GM12878 (cell line): ENCODE measurements around the gene MS4A4E. TPM values are rescaled to one million over a fixed set of nuclear protein-coding genes. Genes with fewer than 3 reads are reported as not detected.

Source experiments
- ASH2L ChIP-seq: fragments of 300-600, 200-600 bp; sonication (generic); IDR thresholded peaks from 2 replicates; pipeline ENCODE4 v1.6.1; 2017; ENCODE audit warnings: low read depth, mild to moderate bottlenecking, borderline replicate concordance
- ATF7 ChIP-seq: fragments of 450-650 bp; IDR thresholded peaks from 2 replicates; pipeline ENCODE4 v1.6.1; 2016; ENCODE audit warnings: low read depth, mild to moderate bottlenecking
- CREM ChIP-seq: IDR thresholded peaks from 2 replicates; pipeline ENCODE4 v1.6.1; 2014; ENCODE audit warnings: antibody characterized with exemption, low read depth
- EZH2 ChIP-seq: IDR thresholded peaks from 2 replicates; pipeline ENCODE4 v1.6.1; 2012; ENCODE audit warnings: low read depth, mild to moderate bottlenecking, control low read depth, inconsistent platforms, low read length, borderline replicate concordance; ENCODE audit not compliant: control insufficient read depth
- FOXM1 ChIP-seq: IDR thresholded peaks from 2 replicates; pipeline ENCODE4 v1.6.1; 2012; ENCODE audit warnings: low read depth, mild to moderate bottlenecking, inconsistent platforms, low read length, moderate library complexity
- JUNB ChIP-seq: IDR thresholded peaks from 2 replicates; pipeline ENCODE4 v1.6.1; 2016; ENCODE audit warnings: antibody characterized with exemption, mild to moderate bottlenecking
- MTA3 ChIP-seq: IDR thresholded peaks from 2 replicates; pipeline ENCODE4 v1.6.1; 2012; ENCODE audit warnings: low read length, inconsistent platforms, borderline replicate concordance
- POLR2A ChIP-seq: IDR thresholded peaks from 2 replicates; pipeline ENCODE4 v1.6.1; 2011; ENCODE audit warnings: low read depth, mild to moderate bottlenecking, low read length
- RBBP5 ChIP-seq: fragments of 200-600 bp; sonication (generic); conservative IDR thresholded peaks from 2 replicates; pipeline ENCODE4 v1.6.1; 2016
- SMAD1 ChIP-seq: fragments of 450-650 bp; IDR thresholded peaks from 2 replicates; pipeline ENCODE4 v1.6.1; 2018; ENCODE audit warnings: mild to moderate bottlenecking, low read depth; ENCODE audit not compliant: partially characterized antibody
- YBX1 ChIP-seq: fragments of 450-650 bp; IDR thresholded peaks from 2 replicates; pipeline ENCODE4 v1.6.1; 2016; ENCODE audit warnings: antibody characterized with exemption
- ZNF24 ChIP-seq: fragments of 450-650 bp; IDR thresholded peaks from 2 replicates; pipeline ENCODE4 v1.6.1; 2017; ENCODE audit warnings: antibody characterized with exemption, mild to moderate bottlenecking
- ZNF622 ChIP-seq: fragments of 450-650 bp; IDR thresholded peaks from 2 replicates; pipeline ENCODE4 v1.6.1; 2017; ENCODE audit warnings: mild to moderate bottlenecking, inconsistent platforms
- polyA plus RNA-seq, 11 experiments: library from polyadenylated mRNA; depleted of rRNA in 4 of 11; unstranded in 6 of 11; stranded (reverse) in 5 of 11; fragments of >200 nt; fragmentation: Nextera tagmentation in 4 of 11; fragmentation: Illumina TruSeq in 1 of 11; extraction: Ambion mirVana in 4 of 11; extraction: Trizol in 1 of 11; gene quantifications; 1 replicate in 1 of 11; 2 replicates in 10 of 11; pipeline versions ENCODE4 v1.2.1 to v1.2.3, GENCODE V29; 2011 to 2016; ENCODE audit warnings: inconsistent platforms in 2 of 11, missing spikeins in 2 of 11, low read depth in 1 of 11
- total RNA-seq, 4 experiments: library from RNA; depleted of rRNA in 3 of 4; stranded (reverse); fragments of >200 nt in 3 of 4; fragmentation: Illumina TruSeq in 1 of 4; extraction: Trizol in 1 of 4; gene quantifications; 2 replicates each; pipeline versions ENCODE4 v1.2.1 to v1.2.3, GENCODE V29; 2013 to 2021
- TF ChIP-seq, protein P1 (sequence below): fragments of 450-650 bp; conservative IDR thresholded peaks from 2 replicates; pipeline ENCODE4 v1.6.1; 2017; ENCODE audit warnings: mild to moderate bottlenecking, moderate library complexity
- TF ChIP-seq, protein P2 (sequence below): IDR thresholded peaks from 2 replicates; pipeline ENCODE4 v1.6.1; 2012; ENCODE audit warnings: low read depth, low read length, improper control_type of control experiment
- TF ChIP-seq, protein P3 (sequence below): fragments of 450-650 bp; IDR thresholded peaks from 2 replicates; pipeline ENCODE4 v1.6.1; 2017; ENCODE audit warnings: mild to moderate bottlenecking
- TF ChIP-seq, protein P4 (sequence below): fragments of 450-650 bp; IDR thresholded peaks from 2 replicates; pipeline ENCODE4 v1.6.1; 2017; ENCODE audit warnings: antibody characterized with exemption, mild to moderate bottlenecking, moderate library complexity
- TF ChIP-seq, protein P5 (sequence below): IDR thresholded peaks from 2 replicates; pipeline ENCODE4 v1.6.1; 2012; ENCODE audit warnings: low read length, inconsistent platforms
- TF ChIP-seq, protein P6 (sequence below): IDR thresholded peaks from 2 replicates; pipeline ENCODE4 v1.6.1; 2011; ENCODE audit warnings: borderline replicate concordance, low read depth, mild to moderate bottlenecking, moderate library complexity, mixed read lengths, low read length; ENCODE audit not compliant: insufficient read depth; ENCODE audit errors: extremely low read length

The MS4A4E gene
- total and polyA plus RNA-seq, 10 of the 15 experiments (the other 5 are each of a cell fraction or from before 2014, with no cell fraction given), result 0.06 to 0.92 (median 0.45) TPM; not detected in 3

DNA sequence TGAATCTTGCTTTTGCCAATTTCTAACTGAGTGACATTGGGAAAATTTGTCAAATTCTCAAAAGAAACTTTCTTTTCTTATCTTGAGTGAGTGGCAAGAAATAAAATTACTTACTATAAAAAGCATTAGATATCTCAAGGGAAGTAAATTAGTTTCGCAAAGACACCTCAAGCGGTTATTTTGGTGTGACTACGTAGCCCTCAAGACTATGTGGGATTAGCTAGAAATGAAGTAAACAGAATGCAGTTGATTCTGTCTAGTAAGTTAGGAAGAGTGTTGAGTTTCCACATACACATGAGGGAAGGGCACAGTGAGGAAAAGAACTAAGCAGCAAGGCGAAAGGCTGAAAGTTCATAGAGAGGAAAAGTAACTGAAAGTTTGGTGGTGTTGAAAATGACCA is 31.7 kb downstream of the MS4A4E start (continued):
- TF ChIP-seq RBBP5 (no peak), ZNF622 (no peak), MTA3 (no peak), JUNB (peak; percentile 43; the same call in 1 of the 2 replicates), ATF7 (peak; percentile 63; the same call in 1 of the 2 replicates), ASH2L (no peak), CREM (peak; percentile 32; the same call in 1 of the 2 replicates), EZH2 (no peak), POLR2A (no peak), FOXM1 (no peak; the same call in 1 of the 2 replicates), YBX1 (no peak), SMAD1 (no peak), ZNF24 (no peak)
- TF ChIP-seq, protein P1, sequence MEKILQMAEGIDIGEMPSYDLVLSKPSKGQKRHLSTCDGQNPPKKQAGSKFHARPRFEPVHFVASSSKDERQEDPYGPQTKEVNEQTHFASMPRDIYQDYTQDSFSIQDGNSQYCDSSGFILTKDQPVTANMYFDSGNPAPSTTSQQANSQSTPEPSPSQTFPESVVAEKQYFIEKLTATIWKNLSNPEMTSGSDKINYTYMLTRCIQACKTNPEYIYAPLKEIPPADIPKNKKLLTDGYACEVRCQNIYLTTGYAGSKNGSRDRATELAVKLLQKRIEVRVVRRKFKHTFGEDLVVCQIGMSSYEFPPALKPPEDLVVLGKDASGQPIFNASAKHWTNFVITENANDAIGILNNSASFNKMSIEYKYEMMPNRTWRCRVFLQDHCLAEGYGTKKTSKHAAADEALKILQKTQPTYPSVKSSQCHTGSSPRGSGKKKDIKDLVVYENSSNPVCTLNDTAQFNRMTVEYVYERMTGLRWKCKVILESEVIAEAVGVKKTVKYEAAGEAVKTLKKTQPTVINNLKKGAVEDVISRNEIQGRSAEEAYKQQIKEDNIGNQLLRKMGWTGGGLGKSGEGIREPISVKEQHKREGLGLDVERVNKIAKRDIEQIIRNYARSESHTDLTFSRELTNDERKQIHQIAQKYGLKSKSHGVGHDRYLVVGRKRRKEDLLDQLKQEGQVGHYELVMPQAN, result no peak
- TF ChIP-seq, protein P2, sequence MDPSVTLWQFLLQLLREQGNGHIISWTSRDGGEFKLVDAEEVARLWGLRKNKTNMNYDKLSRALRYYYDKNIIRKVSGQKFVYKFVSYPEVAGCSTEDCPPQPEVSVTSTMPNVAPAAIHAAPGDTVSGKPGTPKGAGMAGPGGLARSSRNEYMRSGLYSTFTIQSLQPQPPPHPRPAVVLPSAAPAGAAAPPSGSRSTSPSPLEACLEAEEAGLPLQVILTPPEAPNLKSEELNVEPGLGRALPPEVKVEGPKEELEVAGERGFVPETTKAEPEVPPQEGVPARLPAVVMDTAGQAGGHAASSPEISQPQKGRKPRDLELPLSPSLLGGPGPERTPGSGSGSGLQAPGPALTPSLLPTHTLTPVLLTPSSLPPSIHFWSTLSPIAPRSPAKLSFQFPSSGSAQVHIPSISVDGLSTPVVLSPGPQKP, result no peak
- TF ChIP-seq, protein P3, sequence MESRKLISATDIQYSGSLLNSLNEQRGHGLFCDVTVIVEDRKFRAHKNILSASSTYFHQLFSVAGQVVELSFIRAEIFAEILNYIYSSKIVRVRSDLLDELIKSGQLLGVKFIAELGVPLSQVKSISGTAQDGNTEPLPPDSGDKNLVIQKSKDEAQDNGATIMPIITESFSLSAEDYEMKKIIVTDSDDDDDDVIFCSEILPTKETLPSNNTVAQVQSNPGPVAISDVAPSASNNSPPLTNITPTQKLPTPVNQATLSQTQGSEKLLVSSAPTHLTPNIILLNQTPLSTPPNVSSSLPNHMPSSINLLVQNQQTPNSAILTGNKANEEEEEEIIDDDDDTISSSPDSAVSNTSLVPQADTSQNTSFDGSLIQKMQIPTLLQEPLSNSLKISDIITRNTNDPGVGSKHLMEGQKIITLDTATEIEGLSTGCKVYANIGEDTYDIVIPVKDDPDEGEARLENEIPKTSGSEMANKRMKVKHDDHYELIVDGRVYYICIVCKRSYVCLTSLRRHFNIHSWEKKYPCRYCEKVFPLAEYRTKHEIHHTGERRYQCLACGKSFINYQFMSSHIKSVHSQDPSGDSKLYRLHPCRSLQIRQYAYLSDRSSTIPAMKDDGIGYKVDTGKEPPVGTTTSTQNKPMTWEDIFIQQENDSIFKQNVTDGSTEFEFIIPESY, result no peak
- TF ChIP-seq, protein P4, sequence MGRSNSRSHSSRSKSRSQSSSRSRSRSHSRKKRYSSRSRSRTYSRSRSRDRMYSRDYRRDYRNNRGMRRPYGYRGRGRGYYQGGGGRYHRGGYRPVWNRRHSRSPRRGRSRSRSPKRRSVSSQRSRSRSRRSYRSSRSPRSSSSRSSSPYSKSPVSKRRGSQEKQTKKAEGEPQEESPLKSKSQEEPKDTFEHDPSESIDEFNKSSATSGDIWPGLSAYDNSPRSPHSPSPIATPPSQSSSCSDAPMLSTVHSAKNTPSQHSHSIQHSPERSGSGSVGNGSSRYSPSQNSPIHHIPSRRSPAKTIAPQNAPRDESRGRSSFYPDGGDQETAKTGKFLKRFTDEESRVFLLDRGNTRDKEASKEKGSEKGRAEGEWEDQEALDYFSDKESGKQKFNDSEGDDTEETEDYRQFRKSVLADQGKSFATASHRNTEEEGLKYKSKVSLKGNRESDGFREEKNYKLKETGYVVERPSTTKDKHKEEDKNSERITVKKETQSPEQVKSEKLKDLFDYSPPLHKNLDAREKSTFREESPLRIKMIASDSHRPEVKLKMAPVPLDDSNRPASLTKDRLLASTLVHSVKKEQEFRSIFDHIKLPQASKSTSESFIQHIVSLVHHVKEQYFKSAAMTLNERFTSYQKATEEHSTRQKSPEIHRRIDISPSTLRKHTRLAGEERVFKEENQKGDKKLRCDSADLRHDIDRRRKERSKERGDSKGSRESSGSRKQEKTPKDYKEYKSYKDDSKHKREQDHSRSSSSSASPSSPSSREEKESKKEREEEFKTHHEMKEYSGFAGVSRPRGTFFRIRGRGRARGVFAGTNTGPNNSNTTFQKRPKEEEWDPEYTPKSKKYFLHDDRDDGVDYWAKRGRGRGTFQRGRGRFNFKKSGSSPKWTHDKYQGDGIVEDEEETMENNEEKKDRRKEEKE, result no peak
- TF ChIP-seq, protein P5, sequence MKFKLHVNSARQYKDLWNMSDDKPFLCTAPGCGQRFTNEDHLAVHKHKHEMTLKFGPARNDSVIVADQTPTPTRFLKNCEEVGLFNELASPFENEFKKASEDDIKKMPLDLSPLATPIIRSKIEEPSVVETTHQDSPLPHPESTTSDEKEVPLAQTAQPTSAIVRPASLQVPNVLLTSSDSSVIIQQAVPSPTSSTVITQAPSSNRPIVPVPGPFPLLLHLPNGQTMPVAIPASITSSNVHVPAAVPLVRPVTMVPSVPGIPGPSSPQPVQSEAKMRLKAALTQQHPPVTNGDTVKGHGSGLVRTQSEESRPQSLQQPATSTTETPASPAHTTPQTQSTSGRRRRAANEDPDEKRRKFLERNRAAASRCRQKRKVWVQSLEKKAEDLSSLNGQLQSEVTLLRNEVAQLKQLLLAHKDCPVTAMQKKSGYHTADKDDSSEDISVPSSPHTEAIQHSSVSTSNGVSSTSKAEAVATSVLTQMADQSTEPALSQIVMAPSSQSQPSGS, result no peak
- TF ChIP-seq, protein P6, sequence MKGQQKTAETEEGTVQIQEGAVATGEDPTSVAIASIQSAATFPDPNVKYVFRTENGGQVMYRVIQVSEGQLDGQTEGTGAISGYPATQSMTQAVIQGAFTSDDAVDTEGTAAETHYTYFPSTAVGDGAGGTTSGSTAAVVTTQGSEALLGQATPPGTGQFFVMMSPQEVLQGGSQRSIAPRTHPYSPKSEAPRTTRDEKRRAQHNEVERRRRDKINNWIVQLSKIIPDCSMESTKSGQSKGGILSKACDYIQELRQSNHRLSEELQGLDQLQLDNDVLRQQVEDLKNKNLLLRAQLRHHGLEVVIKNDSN, result no peak
